Fibroblast of mammary gland (primary cell): ENCODE results near the gene RSPH1.

Experiments used
- DNase-seq: peaks from one replicate; pipeline ENCODE4 v3.0.0-alpha.2; 2010; ENCODE audit warnings: low read depth
- H3K4me3 ChIP-seq: 2 replicates; pipeline ENCODE4 v1.5.1; 2011; ENCODE audit warnings: low read depth, mild to moderate bottlenecking, low read length, moderate library complexity; ENCODE audit not compliant: control insufficient read depth
- TF ChIP-seq, protein P1 (sequence below): conservative IDR thresholded peaks from 2 replicates; pipeline ENCODE4 v1.5.1; 2011; ENCODE audit warnings: low read depth, low read length, inconsistent platforms; ENCODE audit not compliant: control insufficient read depth, insufficient read depth

Gene RSPH1

DNA sequence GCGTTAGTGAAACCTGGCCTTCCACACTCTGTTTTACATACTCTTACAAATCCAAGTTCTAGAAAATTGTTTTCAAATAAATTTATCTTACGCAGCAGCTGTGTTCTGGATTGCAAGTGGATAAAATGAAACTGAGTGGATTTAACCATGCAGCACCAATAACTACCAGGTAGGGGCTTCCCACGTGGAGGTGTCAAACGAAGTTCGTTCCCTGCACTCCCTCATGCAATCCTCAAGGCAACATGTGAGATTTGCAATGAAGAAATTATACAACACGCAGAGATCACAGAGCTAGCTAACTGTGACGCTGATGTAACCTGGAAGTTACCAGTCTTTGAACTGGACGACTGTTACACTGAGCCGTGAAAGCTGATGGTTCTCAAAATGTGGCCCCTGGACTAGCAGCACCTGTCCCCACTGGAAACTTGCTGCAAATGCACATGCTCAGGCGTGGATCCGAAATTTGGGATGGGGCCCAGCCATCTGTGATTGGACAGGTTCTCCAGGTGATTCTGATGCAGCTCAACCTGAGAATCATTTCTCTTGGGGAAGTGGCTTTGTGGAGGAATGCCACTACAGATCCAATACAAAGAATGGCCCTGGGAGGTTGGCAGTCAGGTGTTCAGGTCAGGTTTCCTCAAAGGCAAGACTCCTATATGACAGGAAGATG is 36.3 kb downstream of the RSPH1 start:
- TF ChIP-seq, protein P1, sequence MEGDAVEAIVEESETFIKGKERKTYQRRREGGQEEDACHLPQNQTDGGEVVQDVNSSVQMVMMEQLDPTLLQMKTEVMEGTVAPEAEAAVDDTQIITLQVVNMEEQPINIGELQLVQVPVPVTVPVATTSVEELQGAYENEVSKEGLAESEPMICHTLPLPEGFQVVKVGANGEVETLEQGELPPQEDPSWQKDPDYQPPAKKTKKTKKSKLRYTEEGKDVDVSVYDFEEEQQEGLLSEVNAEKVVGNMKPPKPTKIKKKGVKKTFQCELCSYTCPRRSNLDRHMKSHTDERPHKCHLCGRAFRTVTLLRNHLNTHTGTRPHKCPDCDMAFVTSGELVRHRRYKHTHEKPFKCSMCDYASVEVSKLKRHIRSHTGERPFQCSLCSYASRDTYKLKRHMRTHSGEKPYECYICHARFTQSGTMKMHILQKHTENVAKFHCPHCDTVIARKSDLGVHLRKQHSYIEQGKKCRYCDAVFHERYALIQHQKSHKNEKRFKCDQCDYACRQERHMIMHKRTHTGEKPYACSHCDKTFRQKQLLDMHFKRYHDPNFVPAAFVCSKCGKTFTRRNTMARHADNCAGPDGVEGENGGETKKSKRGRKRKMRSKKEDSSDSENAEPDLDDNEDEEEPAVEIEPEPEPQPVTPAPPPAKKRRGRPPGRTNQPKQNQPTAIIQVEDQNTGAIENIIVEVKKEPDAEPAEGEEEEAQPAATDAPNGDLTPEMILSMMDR = no peak
- DNase-seq = no peak

DNA sequence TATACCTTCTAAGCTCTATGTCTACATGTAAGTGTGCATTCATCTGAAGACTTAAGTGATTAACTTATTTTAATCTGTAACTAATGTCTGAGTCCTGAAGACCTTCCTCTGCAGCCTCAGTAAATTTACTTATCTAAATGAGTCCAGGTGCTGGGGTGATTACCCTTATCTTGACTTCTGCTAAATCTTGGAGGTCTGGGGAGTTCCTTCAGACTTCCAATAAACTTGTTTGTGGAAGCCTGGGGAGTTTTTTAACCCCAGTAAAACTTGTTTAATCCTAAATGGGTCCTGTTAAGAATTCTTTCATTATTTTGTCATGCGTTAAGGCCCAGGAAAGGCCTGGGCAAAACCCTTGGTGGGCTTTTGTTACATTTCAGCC is 37.0 kb downstream of the RSPH1 start:
- TF ChIP-seq, protein P1 = no peak
- H3K4me3 ChIP-seq = no peak overlapping the region
- no peak for DNase-seq

More for the DNA sequence above, 36.3 kb downstream of the RSPH1 start:
- no peak overlapping the region for H3K4me3 ChIP-seq

DNA sequence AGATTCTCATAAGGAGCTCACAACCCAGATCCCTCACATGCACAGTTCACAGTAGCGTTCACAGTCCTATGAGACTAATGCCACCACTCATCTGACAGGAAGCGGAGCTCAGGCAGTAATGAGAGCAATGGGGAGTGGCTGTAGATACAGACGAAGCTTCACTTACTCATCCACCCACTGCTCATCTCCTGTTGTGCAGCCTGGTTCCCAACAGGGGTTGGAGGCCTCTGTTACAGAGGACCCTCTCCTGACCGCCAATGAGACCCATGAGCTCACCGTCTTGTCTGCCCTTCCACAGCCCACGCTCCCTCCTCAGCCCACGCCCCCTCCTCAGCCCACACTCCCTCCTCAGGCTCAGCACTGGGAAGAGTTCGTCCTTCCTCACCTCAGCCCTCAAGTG is 39.6 kb downstream of the RSPH1 start:
- TF ChIP-seq, protein P1 = no peak
- no peak for DNase-seq
- no peak overlapping the region for H3K4me3 ChIP-seq

DNA sequence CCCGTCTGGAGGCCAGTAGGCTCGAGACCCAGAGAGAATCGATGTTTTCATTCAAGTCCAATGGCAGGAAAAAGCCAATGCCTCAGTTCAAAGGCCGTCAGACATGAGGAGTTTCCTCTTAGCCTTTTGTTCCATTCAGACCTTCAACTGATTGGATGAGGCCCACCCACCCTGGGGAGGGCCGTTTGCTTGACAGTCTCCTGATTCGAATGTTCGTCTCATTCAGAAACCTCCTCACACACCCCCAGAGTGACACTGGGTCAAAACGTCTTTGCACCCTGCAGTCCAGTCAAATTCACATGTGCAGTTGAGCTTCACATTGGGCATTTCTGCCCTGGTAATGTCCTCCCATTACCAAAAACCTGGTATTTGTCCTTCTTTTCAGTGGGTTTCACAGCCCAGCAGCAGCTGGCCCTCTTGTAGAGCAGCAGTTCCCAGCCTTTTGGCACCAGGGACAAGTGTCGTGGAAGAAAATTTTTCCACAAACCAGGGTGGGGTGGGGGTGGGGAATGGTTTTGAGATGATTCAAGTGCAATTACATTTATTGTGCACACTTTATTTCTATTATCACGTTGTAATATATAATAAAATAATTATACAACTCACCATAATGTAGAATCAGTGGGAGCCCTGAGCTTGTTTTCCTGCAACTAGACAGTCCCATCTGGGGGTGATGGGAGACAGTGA is 40.1 kb downstream of the RSPH1 start:
- no peak for DNase-seq
- H3K4me3 ChIP-seq = no peak overlapping the region
- TF ChIP-seq, protein P1 = no peak

DNA sequence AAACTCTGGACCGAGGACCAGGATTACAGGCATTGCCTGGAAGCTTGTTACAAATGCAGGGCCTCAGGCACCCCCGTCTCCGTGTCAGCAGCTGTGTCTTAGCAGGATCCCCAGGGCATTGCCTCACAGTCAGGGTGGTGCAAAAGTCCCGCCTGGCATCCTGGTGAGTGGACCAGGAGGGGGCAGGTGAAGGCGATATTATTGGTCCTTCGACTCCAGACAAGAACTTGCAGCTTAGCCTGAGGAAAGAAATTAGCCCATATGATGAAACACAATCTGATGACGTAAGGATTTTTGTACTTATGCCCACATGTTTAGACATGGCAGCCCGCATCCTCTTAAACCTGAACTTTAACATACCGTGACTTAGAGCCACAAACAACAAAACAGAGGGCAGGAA is 40.8 kb downstream of the RSPH1 start:
- no peak overlapping the region for H3K4me3 ChIP-seq
- TF ChIP-seq, protein P1 = no peak
- no peak for DNase-seq

DNA sequence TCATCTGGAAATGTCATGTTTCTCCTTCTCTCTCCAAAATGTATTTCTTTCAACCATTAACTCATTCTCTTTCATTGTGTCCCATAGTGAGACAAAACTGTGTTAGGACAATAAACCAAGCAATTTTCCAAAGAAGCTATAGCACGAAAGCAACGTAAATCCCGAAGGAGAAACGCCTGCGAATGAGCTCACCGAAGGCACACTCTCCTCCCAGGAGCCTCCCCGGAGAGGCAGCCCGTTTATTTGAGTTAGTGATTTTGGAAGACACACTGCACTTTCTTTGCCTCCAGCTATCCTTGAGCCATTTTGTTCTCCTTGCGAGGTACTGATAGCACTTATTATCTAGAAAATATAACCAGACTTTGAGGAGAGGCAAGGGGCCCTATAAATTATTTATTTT is 41.2 kb downstream of the RSPH1 start:
- no peak overlapping the region for H3K4me3 ChIP-seq
- TF ChIP-seq, protein P1 = no peak
- DNase-seq = no peak
